GM12878 (cell line): ENCODE results near the gene BNIP2. TPM values are rescaled to one million over a fixed set of nuclear protein-coding genes. Genes with fewer than 3 reads are reported as not detected.

Experiments
- ATF7 ChIP-seq: fragments of 450-650 bp; IDR thresholded peaks from 2 replicates; pipeline ENCODE4 v1.6.1; 2016; ENCODE audit warnings: low read depth, mild to moderate bottlenecking
- BRCA1 ChIP-seq: IDR thresholded peaks from 2 replicates; pipeline ENCODE4 v1.6.1; 2011; ENCODE audit warnings: low read depth, low read length, improper control_type of control experiment
- CTCF ChIP-seq, 3 experiments: IDR thresholded peaks in 2 of 3; conservative IDR thresholded peaks in 1 of 3; 2 replicates each; pipeline ENCODE4 v1.5.1; 2011; ENCODE audit warnings: low read depth in 3 of 3, low read length in 3 of 3, mild to moderate bottlenecking in 3 of 3, control low read depth in 2 of 3, moderate library complexity in 2 of 3, inconsistent platforms in 1 of 3, mixed read lengths in 1 of 3; ENCODE audit not compliant: control insufficient read depth in 2 of 3, insufficient read depth in 1 of 3; ENCODE audit errors: extremely low read depth in 1 of 3
- CUX1 ChIP-seq: IDR thresholded peaks from 2 replicates; pipeline ENCODE4 v1.6.1; 2012; ENCODE audit warnings: improper control_type of control experiment, low read depth, low read length; ENCODE audit not compliant: insufficient replicate concordance
- EGR1 ChIP-seq, 2 experiments: IDR thresholded peaks; 1 replicate in 1 of 2; 2 replicates in 1 of 2; pipeline ENCODE4 v1.6.1; 2011 to 2012; ENCODE audit warnings: low read depth in 2 of 2, low read length in 2 of 2, borderline replicate concordance in 1 of 2, mild to moderate bottlenecking in 1 of 2, moderate library complexity in 1 of 2
- ESRRA ChIP-seq: IDR thresholded peaks from 2 replicates; pipeline ENCODE4 v1.6.1; 2012; ENCODE audit warnings: mild to moderate bottlenecking, low read length, improper control_type of control experiment
- ETV6 ChIP-seq, 2 experiments: fragments of 450-650 bp in 1 of 2; IDR thresholded peaks in 1 of 2; conservative IDR thresholded peaks in 1 of 2; 2 replicates each; pipeline ENCODE4 v1.6.1; 2014; ENCODE audit warnings: antibody characterized with exemption in 1 of 2, borderline replicate concordance in 1 of 2, low read depth in 1 of 2, mild to moderate bottlenecking in 1 of 2, moderate library complexity in 1 of 2
- LARP7 ChIP-seq: fragments of 450-650 bp; IDR thresholded peaks from 2 replicates; pipeline ENCODE4 v1.6.1; 2017; ENCODE audit warnings: mild to moderate bottlenecking
- MTA3 ChIP-seq: IDR thresholded peaks from 2 replicates; pipeline ENCODE4 v1.6.1; 2012; ENCODE audit warnings: low read length, inconsistent platforms, borderline replicate concordance
- MYC ChIP-seq: IDR thresholded peaks from 2 replicates; pipeline ENCODE4 v1.6.1; 2011; ENCODE audit warnings: mild to moderate bottlenecking, low read length, moderate library complexity, inconsistent platforms; ENCODE audit not compliant: insufficient read depth, insufficient replicate concordance, insufficient read length, severe bottlenecking
- NFYA ChIP-seq: IDR thresholded peaks from 2 replicates; pipeline ENCODE4 v1.6.1; 2011; ENCODE audit warnings: low read depth, mild to moderate bottlenecking, low read length, improper control_type of control experiment, borderline replicate concordance
- NKRF ChIP-seq: fragments of 450-650 bp; conservative IDR thresholded peaks from 2 replicates; pipeline ENCODE4 v1.6.1; 2017; ENCODE audit warnings: mild to moderate bottlenecking, moderate library complexity
- RBBP5 ChIP-seq: fragments of 200-600 bp; sonication (generic); conservative IDR thresholded peaks from 2 replicates; pipeline ENCODE4 v1.6.1; 2016
- SMARCA5 ChIP-seq: fragments of 450-650 bp; IDR thresholded peaks from 2 replicates; pipeline ENCODE4 v1.6.1; 2017; ENCODE audit warnings: mild to moderate bottlenecking
- SPI1 ChIP-seq: IDR thresholded peaks from 2 replicates; pipeline ENCODE4 v1.6.1; 2011; ENCODE audit warnings: low read depth, mild to moderate bottlenecking, low read length, moderate library complexity, borderline replicate concordance; ENCODE audit not compliant: insufficient read depth
- SRF ChIP-seq, 2 experiments: IDR thresholded peaks; 2 replicates each; pipeline ENCODE4 v1.6.1; 2011; ENCODE audit warnings: low read depth in 2 of 2, low read length in 2 of 2, mild to moderate bottlenecking in 1 of 2, moderate library complexity in 1 of 2
- TARDBP ChIP-seq: IDR thresholded peaks from 2 replicates; pipeline ENCODE4 v1.6.1; 2016; ENCODE audit warnings: borderline replicate concordance
- ZNF384 ChIP-seq: IDR thresholded peaks from 2 replicates; pipeline ENCODE4 v1.6.1; 2012; ENCODE audit warnings: low read depth, mild to moderate bottlenecking, low read length, improper control_type of control experiment, borderline replicate concordance
- ZSCAN29 ChIP-seq: fragments of 450-650 bp; IDR thresholded peaks from 2 replicates; pipeline ENCODE4 v1.6.1; 2017; ENCODE audit warnings: mild to moderate bottlenecking, moderate library complexity
- polyA plus RNA-seq, 11 experiments: library from polyadenylated mRNA; depleted of rRNA in 4 of 11; unstranded in 6 of 11; stranded (reverse) in 5 of 11; fragments of >200 nt; fragmentation: Nextera tagmentation in 4 of 11; fragmentation: Illumina TruSeq in 1 of 11; extraction: Ambion mirVana in 4 of 11; extraction: Trizol in 1 of 11; gene quantifications; 1 replicate in 1 of 11; 2 replicates in 10 of 11; pipeline versions ENCODE4 v1.2.1 to v1.2.3, GENCODE V29; 2011 to 2016; ENCODE audit warnings: inconsistent platforms in 2 of 11, missing spikeins in 2 of 11, low read depth in 1 of 11
- total RNA-seq, 4 experiments: library from RNA; depleted of rRNA in 3 of 4; stranded (reverse); fragments of >200 nt in 3 of 4; fragmentation: Illumina TruSeq in 1 of 4; extraction: Trizol in 1 of 4; gene quantifications; 2 replicates each; pipeline versions ENCODE4 v1.2.1 to v1.2.3, GENCODE V29; 2013 to 2021

The BNIP2 gene
- total and polyA plus RNA-seq, 10 of the 15 experiments (the other 5 are each of a cell fraction or from before 2014, with no cell fraction given), result 29.9 to 122 (median 67.7) TPM

- TF ChIP-seq ETV6 (conservative IDR thresholded peaks at IDR 0.05 in 1 of 2, IDR thresholded peaks at IDR 0.05 in 1 of 2; ENCODE audit: borderline replicate concordance in 1 of 2, low read depth in 1 of 2) (no peak), EGR1 (IDR thresholded peaks at IDR 0.05; ENCODE audit: borderline replicate concordance in 1 of 2, low read depth in 2 of 2, low read length in 2 of 2) (no peak), MYC (no peak), SMARCA5 (no peak), BRCA1 (no peak), ZNF384 (peak; percentile 93), LARP7 (no peak), RBBP5 (no peak), SRF (IDR thresholded peaks at IDR 0.05; ENCODE audit: low read depth in 2 of 2, low read length in 2 of 2) (no peak), ZSCAN29 (no peak), TARDBP (no peak), CTCF (IDR thresholded peaks at IDR 0.05 in 2 of 3, conservative IDR thresholded peaks at IDR 0.05 in 1 of 3; ENCODE audit: control insufficient read depth in 2 of 3, extremely low read depth in 1 of 3, insufficient read depth in 1 of 3, low read depth in 3 of 3, low read length in 3 of 3) (peak; percentile 59 to 64 (median 61)), ESRRA (no peak), MTA3 (no peak), SPI1 (no peak), CUX1 (no peak), NFYA (no peak), ATF7 (no peak), NKRF (no peak)
- TF ChIP-seq, all 136 proteins: peak for 5
These were observed 2.2 kb upstream of the BNIP2 start (continued) for GRCh38 chr15:59691194-59691805.
